HepG2 (cell line): ENCODE data around the gene C16orf82. TPM values are rescaled to one million over a fixed set of nuclear protein-coding genes. Genes with fewer than 3 reads are reported as not detected.

Experiments
- ATAC-seq: fragments of 200-7000 bp; cut with Tn5 transposase; 3 replicates; pipeline ENCODE4 v1.9.1; 2020; ENCODE audit warnings: mild to moderate bottlenecking, moderate library complexity
- BruUV-seq: library from RNA; stranded (reverse); fragments of 400-500 nt; replicated peaks from 2 replicates; lab custom pipeline; 2021; lab: Mats Ljungman, UMichigan
- CTCF ChIA-PET: fragments of 300-600 bp; formaldehyde crosslinking; extraction: SDS; loops from one replicate; lab custom pipeline; 2021; ENCODE audit warnings: low total read pairs, inconsistent platforms, low intra/inter-chr PET ratio; lab: Yijun Ruan, JAX
- POLR2A ChIA-PET: fragments of 350-600 bp; sonication (Branson Sonifier 250); formaldehyde crosslinking; loops from one replicate; lab custom pipeline; 2020; ENCODE audit warnings: antibody characterized with exemption, inconsistent platforms; lab: Yijun Ruan, JAX
- DNase-seq: peaks from one replicate; pipeline ENCODE4 v3.0.0-alpha.2; 2015; ENCODE audit warnings: low spot score
- FAIRE-seq: peaks from 3 replicates; lab custom pipeline; 2011; peaks lifted over from hg19 to GRCh38; lab: Jason Lieb, UNC
- H2AFZ ChIP-seq: one replicate; pipeline ENCODE4 v1.6.1; 2011; ENCODE audit warnings: low read length, inconsistent platforms
- H3K27ac ChIP-seq: fragments of 300-600 bp; 3 replicates; pipeline ENCODE4 v1.8.0; 2011; ENCODE audit warnings: mixed run types, mild to moderate bottlenecking, mixed read lengths, low read length, inconsistent platforms; ENCODE audit not compliant: insufficient read depth; ENCODE audit errors: extremely low read length
- H3K27me3 ChIP-seq, 2 experiments: fragments of 200-600 bp in 1 of 2; 2 replicates in 1 of 2; 3 replicates in 1 of 2; pipeline versions ENCODE4 v1.6.0 to v1.8.0; 2011; ENCODE audit warnings: low read length in 2 of 2, mild to moderate bottlenecking in 2 of 2, moderate library complexity in 2 of 2, inconsistent platforms in 1 of 2; ENCODE audit not compliant: insufficient read depth in 2 of 2, control insufficient read depth in 1 of 2
- H3K36me3 ChIP-seq, 2 experiments: fragments of 200-600 bp in 1 of 2; replicated peaks in 1 of 2; 2 replicates in 1 of 2; 3 replicates in 1 of 2; pipeline versions ENCODE4 v1.5.1 to v1.8.0; 2011; ENCODE audit warnings: low read length in 2 of 2, inconsistent platforms in 1 of 2; ENCODE audit not compliant: insufficient read depth in 2 of 2, control insufficient read depth in 1 of 2
- H3K4me1 ChIP-seq: 2 replicates; pipeline ENCODE4 v1.5.1; 2012; ENCODE audit warnings: low read length, inconsistent platforms; ENCODE audit not compliant: insufficient read depth
- H3K4me2 ChIP-seq: 2 replicates; pipeline ENCODE4 v1.6.0; 2011; ENCODE audit warnings: low read depth, low read length, inconsistent platforms
- H3K4me3 ChIP-seq, 3 experiments: fragments of 200-600 bp in 1 of 3; sonication (generic), shearing (Covaris generic) in 1 of 3; replicated peaks in 1 of 3; 2 replicates each; pipeline ENCODE4 v1.5.1; 2011 to 2016; ENCODE audit warnings: low read length in 3 of 3, inconsistent platforms in 2 of 3, low read depth in 2 of 3, mild to moderate bottlenecking in 2 of 3, control low read depth in 1 of 3, mixed read lengths in 1 of 3; ENCODE audit not compliant: insufficient read depth in 1 of 3
- H3K79me2 ChIP-seq: one replicate; pipeline ENCODE4 v1.6.1; 2011; ENCODE audit warnings: low read length, inconsistent platforms; ENCODE audit not compliant: insufficient read depth
- H3K9ac ChIP-seq: 2 replicates; pipeline ENCODE4 v1.6.0; 2011; ENCODE audit warnings: mild to moderate bottlenecking, low read depth, low read length, inconsistent platforms; ENCODE audit not compliant: insufficient read depth
- H3K9me3 ChIP-seq: 2 replicates; pipeline ENCODE4 v1.5.1; 2012; ENCODE audit warnings: mild to moderate bottlenecking, low read length
- H4K20me1 ChIP-seq: 2 replicates; pipeline ENCODE4 v1.6.0; 2011; ENCODE audit warnings: inconsistent platforms, mild to moderate bottlenecking, low read length, moderate library complexity; ENCODE audit not compliant: insufficient read depth
- ARID3A ChIP-seq: IDR thresholded peaks from 2 replicates; pipeline ENCODE4 v1.6.1; 2012; ENCODE audit warnings: low read depth, low read length, improper control_type of control experiment
- DMAP1 ChIP-seq: IDR thresholded peaks from 2 replicates; pipeline ENCODE4 v1.6.1; 2016
- KDM5B ChIP-seq: sonication (generic); formaldehyde crosslinking; IDR thresholded peaks from 2 replicates; pipeline ENCODE4 v1.4.0; 2020; ENCODE audit warnings: missing genetic modification reagents, mild to moderate bottlenecking, borderline replicate concordance
- MTF1 ChIP-seq: sonication (generic); formaldehyde crosslinking; IDR thresholded peaks from 2 replicates; pipeline ENCODE4 v1.5.0; 2020; ENCODE audit warnings: missing genetic modification reagents
- NCOA1 ChIP-seq: sonication (generic); formaldehyde crosslinking; IDR thresholded peaks from 2 replicates; pipeline ENCODE4 v1.9.0; 2021; ENCODE audit warnings: missing genetic modification reagents
- NFIB ChIP-seq: sonication (generic); formaldehyde crosslinking; IDR thresholded peaks from 2 replicates; pipeline ENCODE4 v1.9.0; 2021; ENCODE audit warnings: missing genetic modification reagents, mild to moderate bottlenecking, borderline replicate concordance
- NR3C1 ChIP-seq: sonication (generic); formaldehyde crosslinking; IDR thresholded peaks from 2 replicates; pipeline ENCODE4 v1.4.0; 2020; ENCODE audit warnings: missing genetic modification reagents
- PCBP2 ChIP-seq: fragments of 200-400 bp; formaldehyde crosslinking; optimal IDR thresholded peaks from 2 replicates; pipeline ENCODE3; 2018; ENCODE audit warnings: low read length, low read depth; ENCODE audit not compliant: poor library complexity, severe bottlenecking
- RFX5 ChIP-seq: IDR thresholded peaks from 2 replicates; pipeline ENCODE4 v1.6.1; 2011; ENCODE audit warnings: low read depth, low read length, improper control_type of control experiment
- TBP ChIP-seq: sonication (generic); formaldehyde crosslinking; IDR thresholded peaks from 2 replicates; pipeline ENCODE4 v1.5.0; 2020; ENCODE audit warnings: missing genetic modification reagents
- ZNF431 ChIP-seq: sonication (generic); formaldehyde crosslinking; IDR thresholded peaks from 2 replicates; pipeline ENCODE4 v1.9.0; 2022; ENCODE audit warnings: missing genetic modification reagents, low read depth, mild to moderate bottlenecking, borderline replicate concordance
- ZNF678 ChIP-seq: sonication (generic); formaldehyde crosslinking; IDR thresholded peaks from 2 replicates; pipeline ENCODE4 v1.4.0; 2020; ENCODE audit warnings: mild to moderate bottlenecking, missing genetic modification reagents
- ZNF710 ChIP-seq: sonication (generic); formaldehyde crosslinking; IDR thresholded peaks from 2 replicates; pipeline ENCODE4 v1.5.0; 2020; ENCODE audit warnings: mild to moderate bottlenecking, missing genetic modification reagents, borderline replicate concordance
- ZNF713 ChIP-seq: sonication (generic); formaldehyde crosslinking; IDR thresholded peaks from 2 replicates; pipeline ENCODE4 v1.4.0; 2020; ENCODE audit warnings: mild to moderate bottlenecking, missing genetic modification reagents
- ZNF740 ChIP-seq: sonication (generic); formaldehyde crosslinking; IDR thresholded peaks from 2 replicates; pipeline ENCODE4 v1.4.0; 2020; ENCODE audit warnings: missing genetic modification reagents
- WGBS: methylation state at CpG from one replicate; pipeline ENCODE4 v1.1.6; 2017; ENCODE audit warnings: low lambda C conversion rate; 5-methylcytosine and 5-hydroxymethylcytosine counted together
- in situ Hi-C: cut with HindIII; loops from 2 replicates; pipeline ENCODE4 v1.10.0; 2017; ENCODE audit warnings: low pct_unique_long_range_greater_than_20kb; ENCODE audit not compliant: extremely low pct_ligation_motif_present
- intact Hi-C: fragments of 100-400 bp; cut with micrococcal nuclease; formaldehyde crosslinking; loops from one replicate; pipeline ENCODE4 v1.10.0; 2022; ENCODE audit not compliant: unreplicated experiment
- polyA plus RNA-seq, 8 experiments: library from polyadenylated mRNA; depleted of rRNA in 3 of 8; stranded (reverse) in 7 of 8; unstranded in 1 of 8; fragments of >200 nt; fragmentation: Illumina TruSeq in 4 of 8; extraction: Trizol in 4 of 8; gene quantifications; 2 replicates each; pipeline versions ENCODE4 v1.2.1 to v1.2.3, GENCODE V29; 2011 to 2016; ENCODE audit warnings: low read depth in 4 of 8, missing spikeins in 1 of 8, mixed read lengths in 1 of 8; ENCODE audit not compliant: insufficient read depth in 1 of 8
- total RNA-seq, 5 experiments: library from RNA; depleted of rRNA; stranded (reverse); fragments of >200 nt; fragmentation: Illumina TruSeq; extraction: Trizol; gene quantifications; 2 replicates each; pipeline ENCODE4 v1.2.3, GENCODE V29; 2016; ENCODE audit warnings: low read depth in 1 of 5
- TF ChIP-seq, protein P1 (sequence below): sonication (generic); formaldehyde crosslinking; IDR thresholded peaks from 2 replicates; pipeline ENCODE4 v1.5.0; 2020; ENCODE audit warnings: missing genetic modification reagents
- TF ChIP-seq, protein P2 (sequence below): sonication (generic); formaldehyde crosslinking; IDR thresholded peaks from 2 replicates; pipeline ENCODE4 v1.5.0; 2020; ENCODE audit warnings: missing genetic modification reagents, mild to moderate bottlenecking, borderline replicate concordance

The C16orf82 gene
- total and polyA plus RNA-seq, 2 of the 13 experiments (the other 11 are each of a cell fraction or from before 2014, with no cell fraction given) = not detected

GRCh38 chr16:27108826-27109665, 42.3 kb downstream of the C16orf82 start:
- POLR2A ChIA-PET = no interaction called here
- CTCF ChIA-PET = interaction anchor here (1.5 kb wide), 2 partner anchors 1270 to 1833 kb away, joined by 6 to 7 read pairs; no protein-coding TSS in a partner anchor
- H3K4me1 ChIP-seq = peaks cover 28% of the 10 kb centered on the region
- H3K4me2 ChIP-seq = peak overlapping the region; percentile 70
- FAIRE-seq (no peak), DNase-seq (no peak), ATAC-seq (no peak)
- peak overlapping the region in 2 of 3 experiments; percentile 22 to 53; a peak in 2 of 6 replicates for H3K4me3 ChIP-seq
- intact Hi-C loops (loop anchor here (2.0 kb wide), 1 partner anchor 1270 kb away; no protein-coding TSS in a partner anchor), in situ Hi-C loops (loop anchor here (10.0 to 25.0 kb wide), 2 partner anchors 1274 to 1822 kb away; no protein-coding TSS in a partner anchor)
- no peaks in the 10 kb centered on the region for H3K27me3 ChIP-seq
- H3K9ac ChIP-seq = no peak overlapping the region
- H3K36me3 ChIP-seq = no peaks in the 10 kb centered on the region
- no peak overlapping the region for H2AFZ ChIP-seq
- H3K9me3 ChIP-seq = no peaks in the 10 kb centered on the region
- no peaks in the 10 kb centered on the region for H3K79me2 ChIP-seq
- BruUV-seq = no TSS peak
- WGBS = 63% methylated on average over 17 of the region's 17 CpGs
- H3K27ac ChIP-seq = no peak overlapping the region
- H4K20me1 ChIP-seq = no peaks in the 10 kb centered on the region
- TF ChIP-seq PCBP2 (peak; percentile 87), ZNF431 (no peak), ZNF713 (CRISPR knock-in tag) (no peak), DMAP1 (CRISPR knock-in tag) (no peak), ZNF678 (CRISPR knock-in tag) (no peak), ZNF710 (no peak; the same call in 1 of the 2 replicates), KDM5B (CRISPR knock-in tag) (0 out of 2 replicates have a peak, but pooled peaks have one; percentile 5), TBP (CRISPR knock-in tag) (no peak), NFIB (CRISPR knock-in tag) (no peak), ZNF740 (CRISPR knock-in tag) (no peak), RFX5 (no peak), NR3C1 (no peak), ARID3A (no peak), NCOA1 (no peak), MTF1 (no peak)
- TF ChIP-seq, protein P1, sequence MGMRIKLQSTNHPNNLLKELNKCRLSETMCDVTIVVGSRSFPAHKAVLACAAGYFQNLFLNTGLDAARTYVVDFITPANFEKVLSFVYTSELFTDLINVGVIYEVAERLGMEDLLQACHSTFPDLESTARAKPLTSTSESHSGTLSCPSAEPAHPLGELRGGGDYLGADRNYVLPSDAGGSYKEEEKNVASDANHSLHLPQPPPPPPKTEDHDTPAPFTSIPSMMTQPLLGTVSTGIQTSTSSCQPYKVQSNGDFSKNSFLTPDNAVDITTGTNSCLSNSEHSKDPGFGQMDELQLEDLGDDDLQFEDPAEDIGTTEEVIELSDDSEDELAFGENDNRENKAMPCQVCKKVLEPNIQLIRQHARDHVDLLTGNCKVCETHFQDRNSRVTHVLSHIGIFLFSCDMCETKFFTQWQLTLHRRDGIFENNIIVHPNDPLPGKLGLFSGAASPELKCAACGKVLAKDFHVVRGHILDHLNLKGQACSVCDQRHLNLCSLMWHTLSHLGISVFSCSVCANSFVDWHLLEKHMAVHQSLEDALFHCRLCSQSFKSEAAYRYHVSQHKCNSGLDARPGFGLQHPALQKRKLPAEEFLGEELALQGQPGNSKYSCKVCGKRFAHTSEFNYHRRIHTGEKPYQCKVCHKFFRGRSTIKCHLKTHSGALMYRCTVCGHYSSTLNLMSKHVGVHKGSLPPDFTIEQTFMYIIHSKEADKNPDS (CRISPR knock-in tag) = no peak
- TF ChIP-seq, protein P2, sequence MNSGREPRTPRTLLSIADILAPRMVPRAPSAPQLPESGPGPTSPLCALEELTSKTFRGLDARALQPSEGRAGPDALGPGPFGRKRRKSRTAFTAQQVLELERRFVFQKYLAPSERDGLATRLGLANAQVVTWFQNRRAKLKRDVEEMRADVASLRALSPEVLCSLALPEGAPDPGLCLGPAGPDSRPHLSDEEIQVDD = no peak
